ENCODE measurements around the gene ABCA13.

- TF ChIP-seq CTCF (conservative IDR thresholded peaks at IDR 0.05) = no peak
- no peak for TF ChIP-seq EZH2 (IDR thresholded peaks at IDR 0.05; ENCODE audit: low read depth)
Observed at GRCh38 chr7:48301201-48301600, 129.9 kb downstream of the ABCA13 start.

All from PC-9 (cell line).